SK-N-SH (cell line): ENCODE results near the gene C1D. TPM values are rescaled to one million over a fixed set of nuclear protein-coding genes. Genes with fewer than 3 reads are reported as not detected.

Experiments used
- CTCF ChIA-PET: fragments of 300-600, 350-600 bp; formaldehyde crosslinking; extraction: SDS; loops from one replicate; lab custom pipeline; 2021; lab: Yijun Ruan, JAX
- POLR2A ChIA-PET: fragments of 350-600 bp; sonication (Branson Sonifier 250); formaldehyde crosslinking; extraction: SDS; loops from one replicate; lab custom pipeline; 2020; ENCODE audit warnings: antibody characterized with exemption, inconsistent platforms; lab: Yijun Ruan, JAX
- DNase-seq: peaks from one replicate; pipeline ENCODE4 v3.0.0; 2012
- H2AFZ ChIP-seq: fragments of 200-600 bp; sonication (generic); 2 replicates; pipeline ENCODE4 v1.8.1; 2016; ENCODE audit warnings: antibody characterized with exemption, mild to moderate bottlenecking, low read depth
- H3F3A ChIP-seq: fragments of 200-600 bp; sonication (generic); replicated peaks from 2 replicates; pipeline ENCODE3; 2016; ENCODE audit warnings: antibody characterized with exemption, mild to moderate bottlenecking; ENCODE audit not compliant: insufficient read depth
- H3K27ac ChIP-seq, 2 experiments: fragments of 200-500 bp in 1 of 2; fragments of 200-600 bp in 1 of 2; sonication (Bioruptor generic) in 1 of 2; sonication (generic), shearing (Covaris generic) in 1 of 2; 2 replicates each; pipeline versions ENCODE4 v1.5.1 to v1.6.1; 2014 to 2016; ENCODE audit warnings: low read depth in 2 of 2, inconsistent platforms in 1 of 2, low read length in 1 of 2, mild to moderate bottlenecking in 1 of 2, mixed read lengths in 1 of 2
- H3K27me3 ChIP-seq: fragments of 200-600 bp; sonication (generic), shearing (Covaris generic); 2 replicates; pipeline ENCODE4 v1.6.1; 2016; ENCODE audit warnings: mixed run types; ENCODE audit not compliant: insufficient read depth
- H3K36me3 ChIP-seq, 2 experiments: fragments of 200-500 bp in 1 of 2; fragments of 200-600 bp in 1 of 2; sonication (Bioruptor generic) in 1 of 2; sonication (generic) in 1 of 2; replicated peaks in 1 of 2; 2 replicates each; pipeline versions ENCODE3 to v1.5.1; 2014 to 2016; ENCODE audit warnings: low read length in 1 of 2, mild to moderate bottlenecking in 1 of 2; ENCODE audit not compliant: insufficient read depth in 2 of 2, control insufficient read depth in 1 of 2
- H3K4me1 ChIP-seq, 2 experiments: fragments of 200-500 bp in 1 of 2; fragments of 200-600 bp in 1 of 2; sonication (Bioruptor generic) in 1 of 2; sonication (generic), shearing (Covaris generic) in 1 of 2; 2 replicates each; pipeline versions ENCODE4 v1.5.1 to v1.6.1; 2014 to 2016; ENCODE audit warnings: low read depth in 1 of 2, low read length in 1 of 2, mixed run types in 1 of 2; ENCODE audit not compliant: insufficient read depth in 2 of 2, control insufficient read depth in 1 of 2
- H3K4me2 ChIP-seq: fragments of 200-600 bp; sonication (generic), shearing (Covaris generic); 2 replicates; pipeline ENCODE4 v1.6.1; 2017; ENCODE audit warnings: mixed run types
- H3K4me3 ChIP-seq, 2 experiments: fragments of 200-500 bp in 1 of 2; fragments of 200-600 bp in 1 of 2; sonication (Bioruptor generic) in 1 of 2; sonication (generic), shearing (Covaris generic) in 1 of 2; 2 replicates each; pipeline versions ENCODE4 v1.5.1 to v1.8.1; 2014 to 2016; ENCODE audit warnings: low read depth in 2 of 2, inconsistent platforms in 1 of 2, low read length in 1 of 2, mild to moderate bottlenecking in 1 of 2, mixed read lengths in 1 of 2, moderate library complexity in 1 of 2
- H3K79me2 ChIP-seq: fragments of 200-600 bp; sonication (generic); 2 replicates; pipeline ENCODE4 v1.8.1; 2017; ENCODE audit warnings: mild to moderate bottlenecking; ENCODE audit not compliant: insufficient read depth
- H3K9ac ChIP-seq: fragments of 200-600 bp; sonication (generic); 2 replicates; pipeline ENCODE4 v1.6.1; 2017; ENCODE audit warnings: mixed run types
- H3K9me2 ChIP-seq: fragments of 200-600 bp; sonication (generic); 2 replicates; pipeline ENCODE4 v1.6.1; 2017; ENCODE audit warnings: mixed run types
- H3K9me3 ChIP-seq: fragments of 200-600 bp; sonication (generic); 2 replicates; pipeline ENCODE4 v1.6.1; 2017; ENCODE audit warnings: mixed run types, mild to moderate bottlenecking, moderate library complexity
- H4K20me1 ChIP-seq: fragments of 200-600 bp; sonication (generic); 2 replicates; pipeline ENCODE4 v1.6.1; 2017; ENCODE audit warnings: mild to moderate bottlenecking, mixed run types; ENCODE audit not compliant: insufficient read depth
- FOSL2 ChIP-seq: IDR thresholded peaks from 2 replicates; pipeline ENCODE4 v1.4.0; 2012; ENCODE audit warnings: low read depth, mild to moderate bottlenecking, moderate library complexity, borderline replicate concordance
- FOXJ3 ChIP-seq: sonication (generic); formaldehyde crosslinking; IDR thresholded peaks from 2 replicates; pipeline ENCODE4 v1.5.1; 2020; ENCODE audit warnings: mild to moderate bottlenecking, missing genetic modification reagents
- FOXM1 ChIP-seq: IDR thresholded peaks from 2 replicates; pipeline ENCODE4 v1.4.0; 2012; ENCODE audit warnings: low read depth, mild to moderate bottlenecking
- GABPA ChIP-seq: IDR thresholded peaks from 2 replicates; pipeline ENCODE4 v1.4.0; 2012; ENCODE audit warnings: low read depth, mild to moderate bottlenecking
- MAX ChIP-seq: IDR thresholded peaks from 2 replicates; pipeline ENCODE4 v1.4.0; 2012; ENCODE audit warnings: low read depth
- RCOR1 ChIP-seq: fragments of 150-350 bp; IDR thresholded peaks from 2 replicates; pipeline ENCODE4 v1.6.1; 2017; ENCODE audit warnings: antibody characterized with exemption, low read length
- WGBS: methylation state at CpG from one replicate; pipeline ENCODE4 v1.1.6; 2017; ENCODE audit warnings: low lambda C conversion rate; 5-methylcytosine and 5-hydroxymethylcytosine counted together
- polyA plus RNA-seq, 3 experiments: library from polyadenylated mRNA; depleted of rRNA; stranded (reverse); fragments of >200 nt; gene quantifications; 2 replicates each; pipeline ENCODE4 v1.2.3, GENCODE V29; 2012
- TF ChIP-seq, protein P1 (sequence below): fragments of 150-350 bp; IDR thresholded peaks from 2 replicates; pipeline ENCODE4 v1.6.1; 2016; ENCODE audit warnings: mild to moderate bottlenecking, low read depth, low read length
- TF ChIP-seq, protein P2 (sequence below): IDR thresholded peaks from 2 replicates; pipeline ENCODE4 v1.6.1; 2012; ENCODE audit warnings: mild to moderate bottlenecking, low read depth, low read length, moderate library complexity
- TF ChIP-seq, protein P3 (sequence below): IDR thresholded peaks from 2 replicates; pipeline ENCODE4; 2012

Gene C1D
- polyA plus RNA-seq, 1 of the 3 experiments (the other 2 are of a cell fraction) = 45.9 TPM

GRCh38 chr2:68100189-68100588, 37.4 kb upstream of the C1D start (continued):
- TF ChIP-seq FOXJ3 (CRISPR knock-in tag) (no peak), FOSL2 (no peak), GABPA (no peak)
- TF ChIP-seq, protein P1, sequence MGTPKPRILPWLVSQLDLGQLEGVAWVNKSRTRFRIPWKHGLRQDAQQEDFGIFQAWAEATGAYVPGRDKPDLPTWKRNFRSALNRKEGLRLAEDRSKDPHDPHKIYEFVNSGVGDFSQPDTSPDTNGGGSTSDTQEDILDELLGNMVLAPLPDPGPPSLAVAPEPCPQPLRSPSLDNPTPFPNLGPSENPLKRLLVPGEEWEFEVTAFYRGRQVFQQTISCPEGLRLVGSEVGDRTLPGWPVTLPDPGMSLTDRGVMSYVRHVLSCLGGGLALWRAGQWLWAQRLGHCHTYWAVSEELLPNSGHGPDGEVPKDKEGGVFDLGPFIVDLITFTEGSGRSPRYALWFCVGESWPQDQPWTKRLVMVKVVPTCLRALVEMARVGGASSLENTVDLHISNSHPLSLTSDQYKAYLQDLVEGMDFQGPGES = no peak

DNA sequence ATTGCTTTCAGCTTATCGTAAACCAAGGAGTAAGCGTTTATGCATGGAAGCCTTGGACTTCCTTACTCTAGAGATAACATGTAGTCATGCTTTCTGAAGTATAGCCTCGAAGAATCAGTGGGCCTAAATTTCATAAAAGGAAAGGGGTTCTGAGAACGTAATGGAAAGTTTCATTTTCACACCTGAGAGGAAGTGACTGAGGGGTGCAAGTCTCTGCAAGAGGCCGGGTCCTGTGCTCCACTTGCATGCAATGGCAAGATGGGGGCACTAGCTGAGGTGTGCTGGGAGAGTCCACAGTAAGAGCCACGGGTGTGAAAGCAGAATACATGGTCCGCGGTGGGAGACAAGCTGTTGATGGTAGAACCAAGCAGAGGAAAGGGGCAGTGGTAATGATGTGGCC, 36.5 kb upstream of the C1D start:
- H3K4me1 ChIP-seq = peaks cover 0 to 3% of the 10 kb centered on the region in 2 experiments; a peak in 1 of 4 replicates
- no peaks in the 10 kb centered on the region for H3K36me3 ChIP-seq
- H3K9ac ChIP-seq = no peak overlapping the region
- 76% methylated on average over 8 of the region's 8 CpGs for whole genome bisulfite sequencing
- H2AFZ ChIP-seq = no peak overlapping the region
- no peaks in the 10 kb centered on the region for H3K9me3 ChIP-seq
- no peaks in the 10 kb centered on the region for H3F3A ChIP-seq
- no peaks in the 10 kb centered on the region for H3K9me2 ChIP-seq
- no peak overlapping the region for H3K4me2 ChIP-seq
- TF ChIP-seq, protein P2, sequence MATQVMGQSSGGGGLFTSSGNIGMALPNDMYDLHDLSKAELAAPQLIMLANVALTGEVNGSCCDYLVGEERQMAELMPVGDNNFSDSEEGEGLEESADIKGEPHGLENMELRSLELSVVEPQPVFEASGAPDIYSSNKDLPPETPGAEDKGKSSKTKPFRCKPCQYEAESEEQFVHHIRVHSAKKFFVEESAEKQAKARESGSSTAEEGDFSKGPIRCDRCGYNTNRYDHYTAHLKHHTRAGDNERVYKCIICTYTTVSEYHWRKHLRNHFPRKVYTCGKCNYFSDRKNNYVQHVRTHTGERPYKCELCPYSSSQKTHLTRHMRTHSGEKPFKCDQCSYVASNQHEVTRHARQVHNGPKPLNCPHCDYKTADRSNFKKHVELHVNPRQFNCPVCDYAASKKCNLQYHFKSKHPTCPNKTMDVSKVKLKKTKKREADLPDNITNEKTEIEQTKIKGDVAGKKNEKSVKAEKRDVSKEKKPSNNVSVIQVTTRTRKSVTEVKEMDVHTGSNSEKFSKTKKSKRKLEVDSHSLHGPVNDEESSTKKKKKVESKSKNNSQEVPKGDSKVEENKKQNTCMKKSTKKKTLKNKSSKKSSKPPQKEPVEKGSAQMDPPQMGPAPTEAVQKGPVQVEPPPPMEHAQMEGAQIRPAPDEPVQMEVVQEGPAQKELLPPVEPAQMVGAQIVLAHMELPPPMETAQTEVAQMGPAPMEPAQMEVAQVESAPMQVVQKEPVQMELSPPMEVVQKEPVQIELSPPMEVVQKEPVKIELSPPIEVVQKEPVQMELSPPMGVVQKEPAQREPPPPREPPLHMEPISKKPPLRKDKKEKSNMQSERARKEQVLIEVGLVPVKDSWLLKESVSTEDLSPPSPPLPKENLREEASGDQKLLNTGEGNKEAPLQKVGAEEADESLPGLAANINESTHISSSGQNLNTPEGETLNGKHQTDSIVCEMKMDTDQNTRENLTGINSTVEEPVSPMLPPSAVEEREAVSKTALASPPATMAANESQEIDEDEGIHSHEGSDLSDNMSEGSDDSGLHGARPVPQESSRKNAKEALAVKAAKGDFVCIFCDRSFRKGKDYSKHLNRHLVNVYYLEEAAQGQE = no peak
- TF ChIP-seq, protein P3, sequence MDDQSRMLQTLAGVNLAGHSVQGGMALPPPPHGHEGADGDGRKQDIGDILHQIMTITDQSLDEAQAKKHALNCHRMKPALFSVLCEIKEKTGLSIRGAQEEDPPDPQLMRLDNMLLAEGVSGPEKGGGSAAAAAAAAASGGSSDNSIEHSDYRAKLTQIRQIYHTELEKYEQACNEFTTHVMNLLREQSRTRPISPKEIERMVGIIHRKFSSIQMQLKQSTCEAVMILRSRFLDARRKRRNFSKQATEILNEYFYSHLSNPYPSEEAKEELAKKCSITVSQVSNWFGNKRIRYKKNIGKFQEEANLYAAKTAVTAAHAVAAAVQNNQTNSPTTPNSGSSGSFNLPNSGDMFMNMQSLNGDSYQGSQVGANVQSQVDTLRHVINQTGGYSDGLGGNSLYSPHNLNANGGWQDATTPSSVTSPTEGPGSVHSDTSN = no peak
- TF ChIP-seq FOXM1 = no peak
- no peak for TF ChIP-seq RCOR1
- no peak for TF ChIP-seq MAX
- no peaks in the 10 kb centered on the region for H3K27me3 ChIP-seq
- no peaks in the 10 kb centered on the region for H3K79me2 ChIP-seq
- H4K20me1 ChIP-seq = no peaks in the 10 kb centered on the region
- ChIA-PET POLR2A (no interaction called here), CTCF (no interaction called here)
- H3K4me3 ChIP-seq = no peak overlapping the region
- H3K27ac ChIP-seq = no peak overlapping the region
- DNase-seq = no peak
